Calu3 (cell line): ENCODE data around the gene GOLPH3L. TPM values are rescaled to one million over a fixed set of nuclear protein-coding genes. Genes with fewer than 3 reads are reported as not detected.
"Not testable (repeated sequence)": the region's sequence is repeated elsewhere in the genome, so short reads cannot be mapped to it uniquely, and the experiment has no call there.

Experiments
- BruUV-seq: library from RNA; stranded (reverse); fragments of 400-500 nt; replicated peaks from 2 replicates; lab custom pipeline; 2021; lab: Mats Ljungman, UMichigan
- CTCF ChIA-PET: fragments of 300-600 bp; sonication (Branson Sonifier 250); formaldehyde crosslinking; loops from one replicate; lab custom pipeline; 2022; ENCODE audit warnings: antibody characterized with exemption; lab: Charles Lee
- DNase-seq: peaks from one replicate; pipeline ENCODE4 v3.0.0; 2022
- H3K27ac Mint-ChIP-seq: one replicate; pipeline ENCODE4 v1.8.0; 2022; ENCODE audit warnings: mixed read lengths; ENCODE audit not compliant: unreplicated experiment
- H3K27me3 Mint-ChIP-seq: one replicate; pipeline ENCODE4 v1.8.0; 2022; ENCODE audit warnings: mixed read lengths; ENCODE audit not compliant: unreplicated experiment
- H3K36me3 Mint-ChIP-seq: one replicate; pipeline ENCODE4 v1.8.0; 2022; ENCODE audit warnings: mild to moderate bottlenecking, moderate library complexity, mixed read lengths; ENCODE audit not compliant: insufficient read depth, unreplicated experiment
- H3K4me1 Mint-ChIP-seq: one replicate; pipeline ENCODE4 v1.8.0; 2022; ENCODE audit warnings: mild to moderate bottlenecking, low read depth, mixed read lengths; ENCODE audit not compliant: unreplicated experiment
- H3K4me3 Mint-ChIP-seq: one replicate; pipeline ENCODE4 v1.8.0; 2022; ENCODE audit warnings: mild to moderate bottlenecking, low read depth, moderate library complexity, mixed read lengths; ENCODE audit not compliant: unreplicated experiment
- H3K9me3 Mint-ChIP-seq: one replicate; pipeline ENCODE4 v1.8.0; 2022; ENCODE audit warnings: low read depth, mixed read lengths; ENCODE audit not compliant: unreplicated experiment
- intact Hi-C: fragments of 100-400 bp; cut with micrococcal nuclease; formaldehyde crosslinking; loops from one replicate; pipeline ENCODE4 v1.10.0; 2022; ENCODE audit not compliant: unreplicated experiment
- total RNA-seq: library from RNA; stranded (reverse); gene quantifications from 2 replicates; pipeline ENCODE4 v1.2.3, GENCODE V29; 2022
- TF ChIP-seq, protein P1 (sequence below): fragments of 200-600 bp; IDR thresholded peaks from one replicate; pipeline ENCODE4 v1.8.0; 2022; ENCODE audit warnings: antibody characterized with exemption; ENCODE audit not compliant: unreplicated experiment

The GOLPH3L gene
- total RNA-seq, 1 experiment from 2014 or later, result 64.7 TPM

DNA sequence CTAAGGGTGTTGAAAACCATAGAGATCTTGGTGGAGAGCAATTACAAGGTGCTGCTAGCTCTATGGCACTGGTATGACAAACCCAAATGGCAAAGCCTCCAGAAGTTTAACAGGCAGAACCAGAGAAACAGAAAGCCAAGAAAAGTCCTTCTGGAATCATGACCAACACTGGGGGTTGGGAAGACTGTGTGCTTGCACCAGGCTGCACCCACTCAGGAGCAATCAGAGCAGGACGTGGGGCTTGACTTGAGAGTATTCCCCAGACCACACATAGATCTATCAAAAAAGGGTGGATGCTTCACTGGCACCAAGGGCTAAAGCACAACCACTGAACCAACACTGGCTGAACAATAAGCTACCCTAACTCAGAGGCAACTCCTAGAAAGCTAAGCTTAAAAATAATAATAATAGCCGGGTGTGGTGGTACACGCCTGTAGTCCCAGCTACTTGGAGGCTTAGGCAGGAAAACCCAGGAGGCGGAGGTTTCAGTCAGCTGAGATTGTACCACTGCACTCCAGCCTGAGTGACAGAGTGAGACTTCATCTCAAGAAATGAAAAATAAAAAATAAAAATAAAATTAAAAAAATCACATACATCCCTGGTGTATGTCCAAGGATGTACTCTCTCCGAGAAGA is 47.4 kb downstream of the GOLPH3L start:
- TF ChIP-seq, protein P1, sequence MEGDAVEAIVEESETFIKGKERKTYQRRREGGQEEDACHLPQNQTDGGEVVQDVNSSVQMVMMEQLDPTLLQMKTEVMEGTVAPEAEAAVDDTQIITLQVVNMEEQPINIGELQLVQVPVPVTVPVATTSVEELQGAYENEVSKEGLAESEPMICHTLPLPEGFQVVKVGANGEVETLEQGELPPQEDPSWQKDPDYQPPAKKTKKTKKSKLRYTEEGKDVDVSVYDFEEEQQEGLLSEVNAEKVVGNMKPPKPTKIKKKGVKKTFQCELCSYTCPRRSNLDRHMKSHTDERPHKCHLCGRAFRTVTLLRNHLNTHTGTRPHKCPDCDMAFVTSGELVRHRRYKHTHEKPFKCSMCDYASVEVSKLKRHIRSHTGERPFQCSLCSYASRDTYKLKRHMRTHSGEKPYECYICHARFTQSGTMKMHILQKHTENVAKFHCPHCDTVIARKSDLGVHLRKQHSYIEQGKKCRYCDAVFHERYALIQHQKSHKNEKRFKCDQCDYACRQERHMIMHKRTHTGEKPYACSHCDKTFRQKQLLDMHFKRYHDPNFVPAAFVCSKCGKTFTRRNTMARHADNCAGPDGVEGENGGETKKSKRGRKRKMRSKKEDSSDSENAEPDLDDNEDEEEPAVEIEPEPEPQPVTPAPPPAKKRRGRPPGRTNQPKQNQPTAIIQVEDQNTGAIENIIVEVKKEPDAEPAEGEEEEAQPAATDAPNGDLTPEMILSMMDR, result no peak
- H3K36me3 Mint-ChIP-seq, result peaks cover 63% of the 10 kb centered on the region
- peaks cover 16% of the 10 kb centered on the region for H3K4me1 Mint-ChIP-seq
- CTCF ChIA-PET, result interaction anchor here (0.6 to 0.7 kb wide), 3 partner anchors 230 to 454 kb away, joined by 5 read pairs; no protein-coding TSS in a partner anchor
- no peak for DNase-seq
- no TSS peak for BruUV-seq
- no peaks in the 10 kb centered on the region for H3K27me3 Mint-ChIP-seq
- H3K4me3 Mint-ChIP-seq, result no peak overlapping the region
- no peaks in the 10 kb centered on the region for H3K9me3 Mint-ChIP-seq
- intact Hi-C loops, result no loop called here
- no peak overlapping the region for H3K27ac Mint-ChIP-seq

DNA sequence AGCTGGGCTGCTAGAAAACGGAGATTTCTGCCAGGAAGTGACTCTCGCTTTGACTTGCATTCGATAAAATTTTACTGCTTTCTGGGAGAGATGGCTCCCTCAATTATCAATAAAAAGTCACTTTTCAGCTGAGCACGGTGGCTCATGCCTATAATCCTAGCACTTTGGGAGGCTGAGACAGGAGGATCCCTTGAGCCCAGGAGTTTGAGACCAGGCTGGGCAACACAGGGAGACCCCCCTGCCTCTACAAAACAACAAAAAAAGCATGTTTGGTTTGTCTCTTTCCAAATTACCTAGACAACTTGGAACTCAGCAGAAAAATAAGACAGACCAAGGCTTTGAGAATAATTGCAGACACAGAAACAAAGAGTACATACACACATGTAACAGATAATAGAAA is 54.7 kb downstream of the GOLPH3L start:
- no peaks in the 10 kb centered on the region for H3K4me1 Mint-ChIP-seq
- no peaks in the 10 kb centered on the region for H3K9me3 Mint-ChIP-seq
- H3K36me3 Mint-ChIP-seq, result peaks cover 19% of the 10 kb centered on the region
- TF ChIP-seq, protein P1, result no peak
- H3K27me3 Mint-ChIP-seq, result no peaks in the 10 kb centered on the region
- CTCF ChIA-PET, result no interaction called here
- intact Hi-C loops, result no loop called here
- no peak overlapping the region for H3K4me3 Mint-ChIP-seq
- no TSS peak for BruUV-seq
- DNase-seq, result no peak
- H3K27ac Mint-ChIP-seq, result no peak overlapping the region

DNA sequence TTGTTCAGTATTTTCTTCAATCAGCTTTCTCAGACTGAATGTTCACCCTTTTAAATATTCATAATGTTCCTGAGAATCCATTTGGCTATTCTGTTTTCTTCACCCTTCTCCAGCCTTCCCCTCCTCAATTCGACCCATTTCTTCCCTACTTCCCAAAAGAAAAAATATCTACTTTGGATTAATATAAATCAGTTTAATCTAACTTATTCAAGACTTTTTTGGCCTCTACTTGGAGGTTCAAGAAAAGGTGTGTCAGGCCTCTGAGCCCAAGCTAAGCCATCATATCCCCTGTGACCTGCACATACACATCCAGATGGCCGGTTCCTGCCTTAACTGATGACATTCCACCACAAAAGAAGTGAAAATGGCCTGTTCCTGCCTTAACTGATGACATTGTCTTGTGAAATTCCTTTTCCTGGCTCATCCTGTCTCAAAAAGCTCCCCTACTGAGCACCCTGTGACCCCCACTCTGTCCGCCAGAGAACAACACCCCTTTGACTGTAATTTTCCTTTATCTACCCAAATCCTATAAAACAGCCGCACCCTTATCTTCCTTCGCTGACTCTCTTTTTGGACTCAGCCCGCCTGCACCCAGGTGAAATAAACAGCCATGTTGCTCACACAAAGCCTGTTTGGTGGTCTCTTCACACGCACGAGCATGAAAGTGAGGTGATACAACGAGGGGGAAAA is 55.7 kb downstream of the GOLPH3L start:
- H3K27ac Mint-ChIP-seq, H3K4me3 Mint-ChIP-seq, H3K4me1 Mint-ChIP-seq, CTCF ChIA-PET, DNase-seq, intact Hi-C loops, H3K9me3 Mint-ChIP-seq, H3K27me3 Mint-ChIP-seq, BruUV-seq: not testable (repeated sequence)
- peaks cover 12% of the 10 kb centered on the region for H3K36me3 Mint-ChIP-seq

DNA sequence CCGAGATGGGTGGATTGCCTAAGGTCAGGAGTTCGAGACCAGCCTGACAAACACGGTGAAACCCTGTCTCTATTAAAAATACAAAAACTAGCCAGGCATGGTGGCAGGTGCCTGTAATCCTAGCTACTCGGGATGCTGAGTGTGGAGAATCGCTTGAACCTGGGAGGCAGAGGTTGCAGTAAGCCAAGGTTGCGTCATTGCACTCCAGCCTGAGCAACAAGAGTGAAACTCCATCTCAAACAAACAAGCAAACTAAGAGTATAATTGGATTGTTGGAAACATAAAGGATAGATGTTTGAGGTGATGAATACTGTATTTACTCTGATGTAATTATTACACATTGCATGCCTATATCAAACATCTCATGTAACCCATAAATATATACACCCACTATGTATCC is 58.5 kb downstream of the GOLPH3L start:
- H3K4me3 Mint-ChIP-seq, DNase-seq, intact Hi-C loops, H3K27me3 Mint-ChIP-seq, BruUV-seq, CTCF ChIA-PET, H3K36me3 Mint-ChIP-seq, H3K9me3 Mint-ChIP-seq, H3K27ac Mint-ChIP-seq: not testable (repeated sequence)
- peaks cover 17% of the 10 kb centered on the region for H3K4me1 Mint-ChIP-seq

DNA sequence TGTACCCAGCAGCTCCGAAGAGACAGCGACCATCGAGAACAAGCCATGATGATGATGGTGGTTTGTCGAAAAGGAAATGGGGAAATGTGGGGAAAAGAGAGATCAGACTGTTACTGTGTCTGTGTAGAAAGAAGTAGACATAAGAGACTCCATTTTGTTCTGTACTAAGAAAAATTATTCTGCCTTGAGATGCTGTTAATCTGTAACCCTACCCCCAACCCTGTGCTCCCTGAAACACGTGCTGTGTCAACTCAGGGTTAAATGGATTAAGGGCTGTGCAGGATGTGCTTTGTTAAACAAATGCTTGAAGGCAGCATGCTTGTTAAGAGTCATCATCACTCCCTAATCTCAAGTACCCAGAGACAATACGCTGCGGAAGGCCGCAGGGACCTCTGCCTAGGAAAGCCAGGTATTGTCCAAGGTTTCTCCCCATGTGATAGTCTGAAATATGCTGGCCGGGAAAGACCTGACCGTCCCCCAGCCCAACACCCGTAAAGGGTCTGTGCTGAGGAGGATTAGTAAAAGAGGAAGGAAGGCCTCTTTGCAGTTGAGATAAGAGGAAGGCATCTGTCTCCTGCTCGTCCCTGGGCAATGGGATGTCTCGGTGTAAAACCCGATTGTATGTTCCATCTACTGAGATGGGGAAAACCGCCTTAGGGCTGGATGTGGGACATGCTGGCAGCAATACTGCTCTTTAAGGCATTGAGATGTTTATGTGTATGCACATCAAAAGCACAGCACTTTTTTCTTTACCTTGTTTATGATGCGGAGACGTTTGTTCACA is 61.9 kb downstream of the GOLPH3L start:
- intact Hi-C loops, result not testable (repeated sequence)

More for the DNA sequence above, 61.9 kb downstream of the GOLPH3L start:
- DNase-seq, BruUV-seq, H3K36me3 Mint-ChIP-seq, H3K27ac Mint-ChIP-seq, H3K9me3 Mint-ChIP-seq, H3K4me3 Mint-ChIP-seq, H3K27me3 Mint-ChIP-seq, CTCF ChIA-PET: not testable (repeated sequence)
- peaks cover 17% of the 10 kb centered on the region for H3K4me1 Mint-ChIP-seq
